Eye (tissue), 1 donor: Measurements from ENCODE around the gene ATP2C2.
"Not testable (repeated sequence)": the region's sequence is repeated elsewhere in the genome, so short reads cannot be mapped to it uniquely, and the experiment has no call there.

Experiments
- DNase-seq: peaks from one replicate; pipeline ENCODE4 v3.0.0-alpha.2; 2015

ATP2C2 gene

GRCh38 chr16:84423416-84423837 lies 55.1 kb downstream of the ATP2C2 start:
- peak; percentile 32 for DNase-seq

- no peak for DNase-seq
These were observed 57.4 kb downstream of the ATP2C2 start for GRCh38 chr16:84425696-84426095.

- no peak for DNase-seq
These were observed 58.5 kb downstream of the ATP2C2 start for GRCh38 chr16:84426804-84427203.

- no peak for DNase-seq
These were observed 59.2 kb downstream of the ATP2C2 start for GRCh38 chr16:84427553-84427952.

GRCh38 chr16:84430860-84431259 lies 62.5 kb downstream of the ATP2C2 start:
- no peak for DNase-seq

- no peak for DNase-seq
These were observed 66.5 kb downstream of the ATP2C2 start for GRCh38 chr16:84434800-84435199.

- no peak for DNase-seq
These were observed 67.9 kb downstream of the ATP2C2 start for GRCh38 chr16:84436196-84436595.

GRCh38 chr16:84438971-84439696 lies 70.8 kb downstream of the ATP2C2 start:
- DNase-seq, result peak; percentile 31

- DNase-seq, result no peak
These were observed 74.2 kb downstream of the ATP2C2 start for GRCh38 chr16:84442416-84443145.

- DNase-seq, result no peak
These were observed 74.9 kb downstream of the ATP2C2 start for GRCh38 chr16:84443166-84443802.

- no peak for DNase-seq
These were observed 76.1 kb downstream of the ATP2C2 start for GRCh38 chr16:84444476-84444875.

- DNase-seq, result peak; percentile 14
These were observed 77.7 kb downstream of the ATP2C2 start for GRCh38 chr16:84446084-84446483.

GRCh38 chr16:84446596-84447392 lies 78.5 kb downstream of the ATP2C2 start:
- no peak for DNase-seq

- no peak for DNase-seq
These were observed 80.1 kb downstream of the ATP2C2 start for GRCh38 chr16:84448444-84448843.

- no peak for DNase-seq
These were observed 81.1 kb downstream of the ATP2C2 start for GRCh38 chr16:84449156-84450140.

GRCh38 chr16:84450176-84450865 lies 82.0 kb downstream of the ATP2C2 start:
- no peak for DNase-seq

- not testable (repeated sequence) for DNase-seq
These were observed 82.8 kb downstream of the ATP2C2 start for GRCh38 chr16:84451010-84451676.

GRCh38 chr16:84451781-84452180 lies 83.4 kb downstream of the ATP2C2 start:
- no peak for DNase-seq

- DNase-seq, result no peak
These were observed 84.9 kb downstream of the ATP2C2 start for GRCh38 chr16:84453061-84453752.

- no peak for DNase-seq
These were observed 86.3 kb downstream of the ATP2C2 start for GRCh38 chr16:84454611-84455010.
